Esophagus mucosa (tissue), 1 donor: ENCODE data around the gene PLCXD3. TPM values are rescaled to one million over a fixed set of nuclear protein-coding genes. Genes with fewer than 3 reads are reported as not detected.
A peak's percentile ranks its signal among the peaks of the same experiment; 100 is the strongest.

ENCODE experiments used
- ATAC-seq: fragments of 200-7000 bp; cut with Tn5 transposase; one replicate; pipeline ENCODE4 v1.9.1; 2020
- total RNA-seq: library from RNA; stranded (reverse); gene quantifications from one replicate; pipeline ENCODE4 v1.2.4, GENCODE V29; 2023
- donor health status: DM: yes; HTN: yes; CAD: no.

Gene PLCXD3
- total RNA-seq, 1 donor from 2014 or later: 0.48 TPM

- ATAC-seq: no peak
Measured at GRCh38 chr5:41277476-41278245, 232.7 kb downstream of the PLCXD3 start.

GRCh38 chr5:41275813-41276512, 234.4 kb downstream of the PLCXD3 start:
- ATAC-seq: no peak

- peak; percentile 63 for ATAC-seq
Measured at GRCh38 chr5:41270423-41271251, 239.8 kb downstream of the PLCXD3 start.

GRCh38 chr5:41268894-41269293, 241.5 kb downstream of the PLCXD3 start:
- no peak for ATAC-seq

GRCh38 chr5:41266377-41266776, 244.0 kb downstream of the PLCXD3 start:
- ATAC-seq: no peak

- ATAC-seq: no peak
Measured at GRCh38 chr5:41264019-41264418, 246.4 kb downstream of the PLCXD3 start.

- ATAC-seq: no peak
Measured at GRCh38 chr5:41263335-41263734, 247.1 kb downstream of the PLCXD3 start.
